ENCODE results near the gene PYM1. TPM values are rescaled to one million over a fixed set of nuclear protein-coding genes. Genes with fewer than 3 reads are reported as not detected.

Gene PYM1
- total and polyA plus RNA-seq, 2 of the 13 experiments (the other 11 are each of a cell fraction or from before 2014, with no cell fraction given) = 44.0 to 51.8 TPM

DNA sequence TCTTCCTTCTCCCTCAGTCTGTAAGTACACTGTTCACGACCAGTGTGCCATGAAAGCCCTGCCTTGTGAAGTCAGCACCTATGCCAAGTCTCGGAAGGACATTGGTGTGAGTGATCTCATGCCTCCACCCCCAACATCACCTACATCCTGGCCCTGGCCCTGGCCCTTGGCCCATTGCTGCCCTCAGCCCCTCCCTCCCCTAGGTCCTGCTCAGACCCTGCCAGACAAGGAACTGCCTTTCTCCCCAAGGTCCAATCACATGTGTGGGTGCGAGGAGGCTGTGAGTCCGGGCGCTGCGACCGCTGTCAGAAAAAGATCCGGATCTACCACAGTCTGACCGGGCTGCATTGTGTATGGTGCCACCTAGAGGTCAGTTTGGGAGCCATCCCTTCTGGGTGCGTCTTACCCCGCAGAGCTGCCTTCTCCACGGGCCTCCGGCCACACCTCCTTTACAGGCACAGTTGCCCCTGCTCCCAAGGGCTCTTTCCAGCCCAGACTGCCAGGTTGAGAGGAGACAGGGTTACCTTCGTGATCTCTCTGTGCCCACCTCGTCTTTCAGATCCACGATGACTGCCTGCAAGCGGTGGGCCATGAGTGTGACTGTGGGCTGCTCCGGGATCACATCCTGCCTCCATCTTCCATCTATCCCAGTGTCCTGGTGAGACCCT is 12.5 kb upstream of the PYM1 start (continued):
- TF ChIP-seq, protein P1, sequence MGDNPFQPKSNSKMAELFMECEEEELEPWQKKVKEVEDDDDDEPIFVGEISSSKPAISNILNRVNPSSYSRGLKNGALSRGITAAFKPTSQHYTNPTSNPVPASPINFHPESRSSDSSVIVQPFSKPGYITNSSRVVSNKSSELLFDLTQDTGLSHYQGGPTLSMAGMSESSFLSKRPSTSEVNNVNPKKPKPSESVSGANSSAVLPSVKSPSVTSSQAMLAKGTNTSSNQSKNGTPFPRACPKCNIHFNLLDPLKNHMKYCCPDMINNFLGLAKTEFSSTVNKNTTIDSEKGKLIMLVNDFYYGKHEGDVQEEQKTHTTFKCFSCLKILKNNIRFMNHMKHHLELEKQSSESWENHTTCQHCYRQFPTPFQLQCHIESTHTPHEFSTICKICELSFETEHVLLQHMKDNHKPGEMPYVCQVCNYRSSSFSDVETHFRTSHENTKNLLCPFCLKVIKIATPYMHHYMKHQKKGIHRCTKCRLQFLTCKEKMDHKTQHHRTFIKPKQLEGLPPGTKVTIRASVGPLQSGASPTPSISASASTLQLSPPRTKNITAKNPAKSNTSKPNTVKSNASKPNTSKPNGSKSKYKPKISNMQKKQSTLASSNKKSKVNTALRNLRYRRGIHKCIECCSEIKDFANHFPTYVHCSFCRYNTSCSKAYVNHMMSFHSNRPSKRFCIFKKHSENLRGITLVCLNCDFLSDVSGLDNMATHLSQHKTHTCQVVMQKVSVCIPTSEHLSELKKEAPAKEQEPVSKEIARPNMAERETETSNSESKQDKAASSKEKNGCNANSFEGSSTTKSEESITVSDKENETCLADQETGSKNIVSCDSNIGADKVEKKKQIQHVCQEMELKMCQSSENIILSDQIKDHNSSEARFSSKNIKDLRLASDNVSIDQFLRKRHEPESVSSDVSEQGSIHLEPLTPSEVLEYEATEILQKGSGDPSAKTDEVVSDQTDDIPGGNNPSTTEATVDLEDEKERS (CRISPR knock-in tag; IDR thresholded peaks at IDR 0.05) = no peak
- TF ChIP-seq ZNF329 (CRISPR knock-in tag; IDR thresholded peaks at IDR 0.05; ENCODE audit: low read depth) (no peak), ZNF3 (CRISPR knock-in tag; IDR thresholded peaks at IDR 0.05) (no peak), ZNF234 (CRISPR knock-in tag; conservative IDR thresholded peaks at IDR 0.05) (no peak), TBX2 (CRISPR knock-in tag; IDR thresholded peaks at IDR 0.05; ENCODE audit: borderline replicate concordance) (no peak), ZNF543 (CRISPR knock-in tag; IDR thresholded peaks at IDR 0.05) (no peak), ZNF737 (CRISPR knock-in tag; IDR thresholded peaks at IDR 0.05; ENCODE audit: borderline replicate concordance) (no peak), MAFF (IDR thresholded peaks at IDR 0.05; ENCODE audit: low read depth, low read length) (no peak), ZNF768 (CRISPR knock-in tag; IDR thresholded peaks at IDR 0.05) (0 out of 2 replicates have a peak, but pooled peaks have one; percentile 24), NFYC (CRISPR knock-in tag; IDR thresholded peaks at IDR 0.05) (no peak), PHF8 (CRISPR knock-in tag; IDR thresholded peaks at IDR 0.05) (no peak), U2AF2 (IDR thresholded peaks at IDR 0.05; ENCODE audit: low read depth, low read length) (no peak), ISL2 (CRISPR knock-in tag; IDR thresholded peaks at IDR 0.05) (no peak), EZH2 (conservative IDR thresholded peaks at IDR 0.05; ENCODE audit: low read depth, low read length) (no peak)
- TF ChIP-seq, protein P2, sequence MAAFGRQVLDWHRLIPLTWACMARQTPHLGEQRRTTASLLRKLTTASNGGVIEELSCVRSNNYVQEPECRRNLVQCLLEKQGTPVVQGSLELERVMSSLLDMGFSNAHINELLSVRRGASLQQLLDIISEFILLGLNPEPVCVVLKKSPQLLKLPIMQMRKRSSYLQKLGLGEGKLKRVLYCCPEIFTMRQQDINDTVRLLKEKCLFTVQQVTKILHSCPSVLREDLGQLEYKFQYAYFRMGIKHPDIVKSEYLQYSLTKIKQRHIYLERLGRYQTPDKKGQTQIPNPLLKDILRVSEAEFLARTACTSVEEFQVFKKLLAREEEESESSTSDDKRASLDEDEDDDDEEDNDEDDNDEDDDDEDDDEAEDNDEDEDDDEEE (CRISPR knock-in tag; IDR thresholded peaks at IDR 0.05) = 0 out of 2 replicates have a peak, but pooled peaks have one; percentile 61
- TF ChIP-seq, protein P3, sequence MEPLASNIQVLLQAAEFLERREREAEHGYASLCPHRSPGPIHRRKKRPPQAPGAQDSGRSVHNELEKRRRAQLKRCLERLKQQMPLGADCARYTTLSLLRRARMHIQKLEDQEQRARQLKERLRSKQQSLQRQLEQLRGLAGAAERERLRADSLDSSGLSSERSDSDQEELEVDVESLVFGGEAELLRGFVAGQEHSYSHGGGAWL (CRISPR knock-in tag; IDR thresholded peaks at IDR 0.05) = no peak
- TF ChIP-seq, protein P4, sequence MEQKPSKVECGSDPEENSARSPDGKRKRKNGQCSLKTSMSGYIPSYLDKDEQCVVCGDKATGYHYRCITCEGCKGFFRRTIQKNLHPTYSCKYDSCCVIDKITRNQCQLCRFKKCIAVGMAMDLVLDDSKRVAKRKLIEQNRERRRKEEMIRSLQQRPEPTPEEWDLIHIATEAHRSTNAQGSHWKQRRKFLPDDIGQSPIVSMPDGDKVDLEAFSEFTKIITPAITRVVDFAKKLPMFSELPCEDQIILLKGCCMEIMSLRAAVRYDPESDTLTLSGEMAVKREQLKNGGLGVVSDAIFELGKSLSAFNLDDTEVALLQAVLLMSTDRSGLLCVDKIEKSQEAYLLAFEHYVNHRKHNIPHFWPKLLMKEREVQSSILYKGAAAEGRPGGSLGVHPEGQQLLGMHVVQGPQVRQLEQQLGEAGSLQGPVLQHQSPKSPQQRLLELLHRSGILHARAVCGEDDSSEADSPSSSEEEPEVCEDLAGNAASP (CRISPR knock-in tag; IDR thresholded peaks at IDR 0.05; ENCODE audit: borderline replicate concordance) = 0 out of 2 replicates have a peak, but pooled peaks have one; percentile 17
- TF ChIP-seq, protein P5, sequence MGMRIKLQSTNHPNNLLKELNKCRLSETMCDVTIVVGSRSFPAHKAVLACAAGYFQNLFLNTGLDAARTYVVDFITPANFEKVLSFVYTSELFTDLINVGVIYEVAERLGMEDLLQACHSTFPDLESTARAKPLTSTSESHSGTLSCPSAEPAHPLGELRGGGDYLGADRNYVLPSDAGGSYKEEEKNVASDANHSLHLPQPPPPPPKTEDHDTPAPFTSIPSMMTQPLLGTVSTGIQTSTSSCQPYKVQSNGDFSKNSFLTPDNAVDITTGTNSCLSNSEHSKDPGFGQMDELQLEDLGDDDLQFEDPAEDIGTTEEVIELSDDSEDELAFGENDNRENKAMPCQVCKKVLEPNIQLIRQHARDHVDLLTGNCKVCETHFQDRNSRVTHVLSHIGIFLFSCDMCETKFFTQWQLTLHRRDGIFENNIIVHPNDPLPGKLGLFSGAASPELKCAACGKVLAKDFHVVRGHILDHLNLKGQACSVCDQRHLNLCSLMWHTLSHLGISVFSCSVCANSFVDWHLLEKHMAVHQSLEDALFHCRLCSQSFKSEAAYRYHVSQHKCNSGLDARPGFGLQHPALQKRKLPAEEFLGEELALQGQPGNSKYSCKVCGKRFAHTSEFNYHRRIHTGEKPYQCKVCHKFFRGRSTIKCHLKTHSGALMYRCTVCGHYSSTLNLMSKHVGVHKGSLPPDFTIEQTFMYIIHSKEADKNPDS (CRISPR knock-in tag; IDR thresholded peaks at IDR 0.05) = 0 out of 2 replicates have a peak, but pooled peaks have one; percentile 37
- TF ChIP-seq, protein P6, sequence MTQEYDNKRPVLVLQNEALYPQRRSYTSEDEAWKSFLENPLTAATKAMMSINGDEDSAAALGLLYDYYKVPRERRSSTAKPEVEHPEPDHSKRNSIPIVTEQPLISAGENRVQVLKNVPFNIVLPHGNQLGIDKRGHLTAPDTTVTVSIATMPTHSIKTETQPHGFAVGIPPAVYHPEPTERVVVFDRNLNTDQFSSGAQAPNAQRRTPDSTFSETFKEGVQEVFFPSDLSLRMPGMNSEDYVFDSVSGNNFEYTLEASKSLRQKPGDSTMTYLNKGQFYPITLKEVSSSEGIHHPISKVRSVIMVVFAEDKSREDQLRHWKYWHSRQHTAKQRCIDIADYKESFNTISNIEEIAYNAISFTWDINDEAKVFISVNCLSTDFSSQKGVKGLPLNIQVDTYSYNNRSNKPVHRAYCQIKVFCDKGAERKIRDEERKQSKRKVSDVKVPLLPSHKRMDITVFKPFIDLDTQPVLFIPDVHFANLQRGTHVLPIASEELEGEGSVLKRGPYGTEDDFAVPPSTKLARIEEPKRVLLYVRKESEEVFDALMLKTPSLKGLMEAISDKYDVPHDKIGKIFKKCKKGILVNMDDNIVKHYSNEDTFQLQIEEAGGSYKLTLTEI (CRISPR knock-in tag; conservative IDR thresholded peaks at IDR 0.05) = no peak

Data from HepG2 (cell line).